Mesenchymal stem cell (in vitro differentiated cells and primary cell): ENCODE measurements around the gene RSPH1.

Experiments
- DNase-seq: peaks from one replicate; pipeline ENCODE4 v3.0.0-alpha.2; 2013
- H2AFZ ChIP-seq: one replicate; pipeline ENCODE4 v1.6.1; 2013; ENCODE audit warnings: low read depth, mild to moderate bottlenecking, control low read depth, inconsistent platforms, low read length, moderate library complexity
- H2AK5ac ChIP-seq: 2 replicates; pipeline ENCODE4 v1.6.1; 2013; ENCODE audit warnings: low read length, moderate library complexity, mild to moderate bottlenecking, inconsistent platforms; ENCODE audit not compliant: severe bottlenecking
- H2BK120ac ChIP-seq: one replicate; pipeline ENCODE4 v1.6.1; 2013; ENCODE audit warnings: low read depth, mild to moderate bottlenecking, inconsistent platforms, low read length, moderate library complexity
- H2BK12ac ChIP-seq, 2 experiments: one replicate each; pipeline ENCODE4 v1.6.1; 2013; ENCODE audit warnings: inconsistent platforms in 2 of 2, low read length in 2 of 2, mild to moderate bottlenecking in 2 of 2, moderate library complexity in 2 of 2, control low read depth in 1 of 2
- H2BK15ac ChIP-seq: one replicate; pipeline ENCODE4 v1.6.1; 2013; ENCODE audit warnings: mild to moderate bottlenecking, low read depth, inconsistent platforms; ENCODE audit not compliant: poor library complexity, severe bottlenecking
- H2BK5ac ChIP-seq: 2 replicates; pipeline ENCODE4 v1.6.1; 2013; ENCODE audit warnings: low read depth, mild to moderate bottlenecking, low read length, control low read depth, inconsistent platforms; ENCODE audit not compliant: poor library complexity, severe bottlenecking
- H3K14ac ChIP-seq, 2 experiments: one replicate each; pipeline ENCODE4 v1.6.1; 2013; ENCODE audit warnings: inconsistent platforms in 2 of 2, low read length in 2 of 2, control low read depth in 1 of 2, mild to moderate bottlenecking in 1 of 2, moderate library complexity in 1 of 2
- H3K18ac ChIP-seq, 2 experiments: one replicate each; pipeline ENCODE4 v1.6.1; 2013; ENCODE audit warnings: inconsistent platforms in 2 of 2, low read length in 2 of 2, control low read depth in 1 of 2, low read depth in 1 of 2, mild to moderate bottlenecking in 1 of 2
- H3K23ac ChIP-seq, 2 experiments: one replicate each; pipeline ENCODE4 v1.6.1; 2013; ENCODE audit warnings: inconsistent platforms in 2 of 2, low read length in 2 of 2, mild to moderate bottlenecking in 2 of 2, moderate library complexity in 2 of 2, control low read depth in 1 of 2
- H3K27ac ChIP-seq: 2 replicates; pipeline ENCODE4 v1.5.1; 2013; ENCODE audit warnings: mild to moderate bottlenecking, moderate library complexity, low read length, control low read depth, inconsistent platforms; ENCODE audit not compliant: poor library complexity, severe bottlenecking
- H3K27me3 ChIP-seq, 2 experiments: 2 replicates each; pipeline versions ENCODE4 v1.6.1 to v1.7.0; 2013; ENCODE audit warnings: low read length in 2 of 2, mild to moderate bottlenecking in 2 of 2, moderate library complexity in 2 of 2, control low read depth in 1 of 2, inconsistent platforms in 1 of 2; ENCODE audit not compliant: control insufficient read depth in 1 of 2, insufficient read depth in 1 of 2
- H3K36me3 ChIP-seq, 2 experiments: 2 replicates each; pipeline versions ENCODE4 v1.6.1 to v1.7.0; 2013; ENCODE audit warnings: low read length in 2 of 2, control low read depth in 1 of 2, inconsistent platforms in 1 of 2, low read depth in 1 of 2, mild to moderate bottlenecking in 1 of 2; ENCODE audit not compliant: insufficient read depth in 2 of 2, control insufficient read depth in 1 of 2
- H3K4ac ChIP-seq, 2 experiments: one replicate each; pipeline ENCODE4 v1.6.1; 2013; ENCODE audit warnings: inconsistent platforms in 2 of 2, low read length in 2 of 2, mild to moderate bottlenecking in 2 of 2, moderate library complexity in 2 of 2, control low read depth in 1 of 2, low read depth in 1 of 2
- H3K4me1 ChIP-seq: 2 replicates; pipeline ENCODE4 v1.6.1; 2013; ENCODE audit warnings: low read depth, low read length, control low read depth; ENCODE audit not compliant: control insufficient read depth, insufficient read depth
- H3K4me2 ChIP-seq: 2 replicates; pipeline ENCODE4 v1.6.1; 2013; ENCODE audit warnings: low read length, mild to moderate bottlenecking, inconsistent platforms; ENCODE audit not compliant: poor library complexity, severe bottlenecking
- H3K4me3 ChIP-seq, 2 experiments: 2 replicates each; pipeline versions ENCODE4 v1.5.1 to v1.7.0; 2013; ENCODE audit warnings: low read length in 2 of 2, mild to moderate bottlenecking in 2 of 2, control low read depth in 1 of 2, low read depth in 1 of 2; ENCODE audit not compliant: insufficient read depth in 1 of 2
- H3K79me1 ChIP-seq: replicated peaks from 2 replicates; pipeline ENCODE4 v1.6.1; 2013; ENCODE audit warnings: mild to moderate bottlenecking, control low read depth, low read length, inconsistent platforms; ENCODE audit not compliant: poor library complexity, severe bottlenecking
- H3K9ac ChIP-seq: 2 replicates; pipeline ENCODE4 v1.7.0; 2013; ENCODE audit warnings: mild to moderate bottlenecking, low read length, moderate library complexity
- H3K9me3 ChIP-seq: 2 replicates; pipeline ENCODE4 v1.7.0; 2013; ENCODE audit warnings: mild to moderate bottlenecking, low read length; ENCODE audit not compliant: control insufficient read depth
- H4K8ac ChIP-seq: one replicate; pipeline ENCODE4 v1.6.1; 2013; ENCODE audit warnings: inconsistent platforms, mild to moderate bottlenecking, low read length, moderate library complexity
- H4K91ac ChIP-seq: one replicate; pipeline ENCODE4 v1.6.1; 2013; ENCODE audit warnings: mild to moderate bottlenecking, low read length, inconsistent platforms
- WGBS: methylation state at CpG from one replicate; pipeline ENCODE4 v1.1.7; 2013; ENCODE audit warnings: mixed read lengths; 5-methylcytosine and 5-hydroxymethylcytosine counted together

RSPH1 gene

GRCh38 chr21:42531771-42532170, 35.7 kb upstream of the RSPH1 start:
- H3K4ac ChIP-seq: no peak overlapping the region
- no peak overlapping the region for H3K23ac ChIP-seq
- no peak overlapping the region for H2BK120ac ChIP-seq
- no peak overlapping the region for H3K27ac ChIP-seq
- H3K9me3 ChIP-seq: no peaks in the 10 kb centered on the region
- 93% methylated on average over 7 of the region's 8 CpGs for WGBS
- H4K8ac ChIP-seq: no peak overlapping the region
- no peak overlapping the region for H3K9ac ChIP-seq
- no peak overlapping the region for H3K14ac ChIP-seq
- H3K4me1 ChIP-seq: peaks cover 39% of the 10 kb centered on the region
- H2BK5ac ChIP-seq: no peak overlapping the region
- H2AFZ ChIP-seq: no peak overlapping the region
- no peak overlapping the region for H2BK12ac ChIP-seq
- peaks cover 47% of the 10 kb centered on the region for H3K79me1 ChIP-seq
- DNase-seq: no peak
- no peak overlapping the region for H3K18ac ChIP-seq
- H2BK15ac ChIP-seq: no peak overlapping the region
- H2AK5ac ChIP-seq: no peak overlapping the region
- H3K27me3 ChIP-seq: no peaks in the 10 kb centered on the region
- no peak overlapping the region for H4K91ac ChIP-seq
- H3K36me3 ChIP-seq: peaks cover 0 to 70% of the 10 kb centered on the region in 2 experiments
- H3K4me2 ChIP-seq: no peak overlapping the region
- H3K4me3 ChIP-seq: no peak overlapping the region

DNA sequence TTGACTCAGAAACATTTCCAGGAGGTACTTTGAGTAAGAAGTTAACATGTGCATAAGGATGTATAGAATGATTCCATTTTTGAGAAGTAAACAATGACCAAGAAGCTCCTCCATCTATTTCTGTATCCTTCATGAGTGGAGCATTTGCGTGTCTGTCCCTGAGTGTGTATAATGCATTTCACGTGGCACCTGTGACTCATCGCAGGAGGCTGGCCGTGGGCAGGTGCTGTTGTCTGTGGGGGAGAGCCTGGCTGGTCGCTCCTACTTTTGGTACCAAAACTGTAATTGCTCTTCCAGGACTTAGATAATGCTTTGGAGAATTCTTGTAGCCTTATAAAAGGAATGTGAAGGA, 34.1 kb upstream of the RSPH1 start:
- H3K4ac ChIP-seq: no peak overlapping the region
- no peak overlapping the region for H3K4me2 ChIP-seq
- no peak overlapping the region for H3K23ac ChIP-seq
- H3K79me1 ChIP-seq: peaks cover 41% of the 10 kb centered on the region
- no peak overlapping the region for H2BK15ac ChIP-seq
- no peak overlapping the region for H2BK12ac ChIP-seq
- no peaks in the 10 kb centered on the region for H3K27me3 ChIP-seq
- no peaks in the 10 kb centered on the region for H3K9me3 ChIP-seq
- H2AFZ ChIP-seq: no peak overlapping the region
- no peak overlapping the region for H2BK120ac ChIP-seq
- peaks cover 0 to 57% of the 10 kb centered on the region in 2 experiments for H3K36me3 ChIP-seq
- no peak overlapping the region for H3K18ac ChIP-seq
- no peak overlapping the region for H2BK5ac ChIP-seq
- DNase-seq: no peak
- H3K27ac ChIP-seq: no peak overlapping the region
- no peak overlapping the region for H2AK5ac ChIP-seq
- 89% methylated on average over 5 of the region's 5 CpGs for WGBS
- H3K9ac ChIP-seq: no peak overlapping the region
- H4K8ac ChIP-seq: no peak overlapping the region
- no peak overlapping the region for H3K4me3 ChIP-seq
- no peak overlapping the region for H4K91ac ChIP-seq
- peaks cover 35% of the 10 kb centered on the region for H3K4me1 ChIP-seq
- no peak overlapping the region for H3K14ac ChIP-seq

DNA sequence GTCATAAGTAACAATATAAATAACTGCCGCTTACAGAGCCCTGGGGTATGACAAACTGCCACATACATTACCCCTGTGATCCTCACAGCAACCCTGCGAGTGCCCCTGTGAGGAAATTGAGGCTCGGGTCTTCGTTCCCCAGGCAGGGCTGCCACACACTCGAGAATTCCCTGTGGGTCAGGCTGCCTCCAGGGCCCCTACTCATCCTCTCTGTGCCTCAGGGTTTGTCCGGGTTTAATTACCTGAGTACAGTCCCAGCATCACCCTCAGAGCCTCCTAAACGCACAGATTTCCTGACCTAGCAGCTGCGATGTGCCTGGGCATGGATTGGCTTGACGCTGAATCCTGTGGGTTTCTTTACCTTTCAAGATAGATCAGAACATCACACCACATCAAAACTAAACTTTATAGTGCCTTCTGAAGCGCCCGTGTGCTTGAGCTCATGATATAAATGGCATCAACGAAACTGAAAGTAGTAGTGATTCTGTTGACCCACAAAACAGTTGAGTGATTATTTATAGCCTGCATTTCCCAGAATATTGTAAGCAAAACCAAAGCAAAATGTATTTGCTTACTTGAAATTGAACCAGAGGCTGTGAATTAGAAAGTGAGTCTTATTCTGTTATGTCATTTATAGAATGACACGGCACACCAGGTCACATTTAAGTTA, 31.6 kb upstream of the RSPH1 start:
- H2AK5ac ChIP-seq: peak overlapping the region; percentile 81
- peak; percentile 12 for DNase-seq
- H3K23ac ChIP-seq: no peak overlapping the region
- WGBS: 88% methylated on average over 13 of the region's 13 CpGs
- H2BK15ac ChIP-seq: no peak overlapping the region
- H3K4me1 ChIP-seq: peaks cover 29% of the 10 kb centered on the region
- H3K27me3 ChIP-seq: no peaks in the 10 kb centered on the region
- no peak overlapping the region for H3K4me3 ChIP-seq
- no peak overlapping the region for H3K4me2 ChIP-seq
- no peak overlapping the region for H3K4ac ChIP-seq
- H3K9me3 ChIP-seq: no peaks in the 10 kb centered on the region
- peak overlapping the region; percentile 38 for H3K9ac ChIP-seq
- no peak overlapping the region for H2AFZ ChIP-seq
- H3K36me3 ChIP-seq: peaks cover 0 to 45% of the 10 kb centered on the region in 2 experiments
- H3K79me1 ChIP-seq: peaks cover 26% of the 10 kb centered on the region
- no peak overlapping the region for H3K18ac ChIP-seq
- H2BK12ac ChIP-seq: no peak overlapping the region
- H4K8ac ChIP-seq: no peak overlapping the region
- H3K14ac ChIP-seq: no peak overlapping the region
- H2BK120ac ChIP-seq: no peak overlapping the region
- no peak overlapping the region for H3K27ac ChIP-seq
- no peak overlapping the region for H4K91ac ChIP-seq
- no peak overlapping the region for H2BK5ac ChIP-seq

- Histone ChIP-seq H3K27ac (no peak overlapping the region), H2AFZ (no peak overlapping the region), H2BK5ac (no peak overlapping the region), H3K4ac (no peak overlapping the region), H3K4me1 (peaks cover 29% of the 10 kb centered on the region), H3K27me3 (no peaks in the 10 kb centered on the region), H3K4me2 (no peak overlapping the region), H3K14ac (no peak overlapping the region), H3K9me3 (no peaks in the 10 kb centered on the region), H3K23ac (no peak overlapping the region), H3K36me3 (peaks cover 0 to 46% of the 10 kb centered on the region in 2 experiments), H3K4me3 (no peak overlapping the region), H4K8ac (no peak overlapping the region), H3K79me1 (peaks cover 21% of the 10 kb centered on the region), H3K9ac (no peak overlapping the region), H2BK120ac (no peak overlapping the region), H2BK12ac (no peak overlapping the region), H3K18ac (no peak overlapping the region), H2BK15ac (no peak overlapping the region), H2AK5ac (peak overlapping the region; percentile 81), H4K91ac (no peak overlapping the region)
- 89% methylated on average over 8 of the region's 8 CpGs for WGBS
- no peak for DNase-seq
These were observed 31.1 kb upstream of the RSPH1 start for GRCh38 chr21:42527127-42527488.
